ENCODE measurements around the gene MAPK8.
"Not testable (repeated sequence)": the region's sequence is repeated elsewhere in the genome, so short reads cannot be mapped to it uniquely, and the experiment has no call there.

Gene MAPK8

GRCh38 chr10:48418189-48418788, 111.8 kb downstream of the MAPK8 start:
- no peak for DNase-seq (ENCODE audit: low read depth in 2 of 2)

DNA sequence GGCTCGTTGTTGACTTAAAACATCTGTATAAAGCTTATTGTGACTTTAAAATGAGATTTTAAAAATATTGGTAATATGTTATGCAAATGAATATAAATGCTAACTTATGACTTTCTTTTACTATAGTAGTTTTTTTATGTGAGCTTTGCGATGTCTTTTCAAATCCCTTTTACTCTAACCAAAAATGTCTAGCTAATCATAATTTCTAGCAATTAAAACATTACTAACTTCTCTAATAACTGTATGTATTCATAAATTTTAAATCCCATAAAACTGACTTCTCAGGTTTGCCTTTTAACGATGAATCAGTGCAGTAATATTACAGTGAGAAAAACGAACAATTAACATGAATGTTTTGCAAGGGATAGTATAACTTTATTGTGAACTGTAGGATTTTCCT, 113.2 kb downstream of the MAPK8 start:
- no peak for DNase-seq (ENCODE audit: low read depth in 2 of 2)

DNA sequence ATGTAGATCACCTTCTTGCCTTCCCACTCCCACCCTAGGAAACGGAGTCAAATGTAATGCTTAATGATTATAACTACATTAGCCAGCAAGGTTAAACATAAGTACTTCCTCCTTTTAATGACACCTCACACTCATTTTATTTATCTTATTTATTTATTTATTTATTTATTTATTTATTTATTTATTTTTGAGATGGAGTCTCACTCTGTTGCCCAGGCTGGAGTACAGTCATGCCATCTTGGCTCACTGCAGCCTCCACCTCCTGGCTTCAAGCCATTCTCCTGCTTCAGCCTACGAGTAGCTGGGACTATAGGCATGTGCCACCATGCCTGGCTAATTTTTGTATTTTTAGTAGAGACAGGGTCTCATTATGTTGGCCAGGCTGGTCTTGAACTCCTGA, 115.4 kb downstream of the MAPK8 start:
- DNase-seq (ENCODE audit: low read depth in 2 of 2): not testable (repeated sequence)

DNA sequence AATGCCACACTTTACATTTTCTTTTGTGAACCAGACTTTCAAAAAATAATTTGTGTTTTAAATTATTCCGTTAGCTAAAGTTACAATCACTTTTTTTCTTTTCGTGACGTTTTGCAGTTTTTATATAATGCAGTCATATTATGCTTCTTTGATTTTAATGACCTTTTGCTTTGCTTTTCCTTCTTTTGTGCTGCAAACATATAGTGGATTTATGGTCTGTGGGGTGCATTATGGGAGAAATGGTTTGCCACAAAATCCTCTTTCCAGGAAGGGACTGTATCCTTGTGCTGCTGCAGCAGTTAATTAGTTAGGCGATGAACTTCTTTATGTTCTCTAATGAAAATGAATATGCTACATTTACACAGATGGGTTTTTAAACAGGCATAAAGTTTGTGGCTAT, 117.4 kb downstream of the MAPK8 start:
- DNase-seq (ENCODE audit: low read depth in 2 of 2): no peak

GRCh38 chr10:48428896-48429295, 122.4 kb downstream of the MAPK8 start:
- DNase-seq (ENCODE audit: low read depth in 2 of 2): no peak

DNA sequence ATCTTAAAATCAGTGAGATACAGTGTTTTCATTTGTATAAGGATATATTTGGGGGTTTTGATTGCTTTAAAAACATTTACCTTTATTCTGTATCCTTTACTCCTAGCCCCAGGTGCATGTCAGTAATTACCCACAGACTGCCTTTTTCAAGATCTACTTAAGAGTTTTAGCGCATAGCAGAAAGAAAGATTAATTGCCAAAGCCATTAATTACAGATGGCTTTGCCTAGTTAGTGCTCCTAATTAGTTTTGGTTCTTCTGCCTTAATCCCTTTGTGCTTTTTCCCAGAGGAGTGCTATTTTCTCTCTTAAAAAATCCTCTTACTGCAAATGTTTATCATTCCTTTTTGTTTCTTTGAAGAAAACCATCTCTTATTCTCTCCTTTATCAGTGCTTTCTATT, 122.8 kb downstream of the MAPK8 start:
- no peak for DNase-seq (ENCODE audit: low read depth in 2 of 2)

- no peak for DNase-seq (ENCODE audit: low read depth in 2 of 2)
Observed at GRCh38 chr10:48430402-48430993, 124.0 kb downstream of the MAPK8 start.

- DNase-seq (ENCODE audit: low read depth in 2 of 2): no peak
Observed at GRCh38 chr10:48431871-48432270, 125.4 kb downstream of the MAPK8 start.

DNA sequence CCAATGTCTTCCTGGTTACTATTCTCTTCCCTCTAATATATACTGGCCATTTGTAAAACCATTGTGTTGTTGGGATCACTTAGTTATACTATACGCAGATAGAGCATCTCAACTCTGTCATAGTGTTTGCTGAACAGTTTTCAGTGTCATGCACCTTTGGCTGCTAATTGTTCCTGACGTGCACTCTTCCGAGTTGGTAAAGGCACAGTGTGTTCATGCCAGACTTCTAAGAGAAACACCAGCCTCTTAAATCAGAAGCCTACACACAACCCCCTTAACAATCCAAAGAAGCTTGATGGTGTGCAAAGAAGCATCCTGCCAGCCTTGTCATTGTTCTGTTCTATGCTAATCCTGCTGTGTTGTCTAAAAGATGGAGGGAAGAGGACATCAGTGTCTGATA, 131.1 kb downstream of the MAPK8 start:
- DNase-seq (ENCODE audit: low read depth in 2 of 2): no peak

DNA sequence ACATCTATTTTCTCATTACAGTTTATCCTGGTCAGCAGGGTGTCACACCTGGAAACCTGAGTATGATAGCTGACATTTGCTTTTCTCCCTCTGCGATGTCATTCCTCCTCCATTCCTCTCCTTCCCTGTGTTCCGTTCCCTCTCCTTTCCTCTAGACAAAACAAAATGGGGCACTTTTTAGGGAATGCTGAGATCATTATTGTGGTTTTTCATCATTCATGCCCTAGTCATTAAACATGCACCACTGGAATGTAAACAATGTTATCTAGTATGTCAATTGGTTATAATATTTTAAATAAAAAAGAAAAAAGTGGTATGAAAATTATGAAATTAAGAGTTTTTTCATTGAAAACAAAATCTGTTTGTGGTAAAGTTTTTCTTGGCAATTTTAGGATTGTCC, 132.6 kb downstream of the MAPK8 start:
- DNase-seq (ENCODE audit: low read depth in 2 of 2): no peak

DNA sequence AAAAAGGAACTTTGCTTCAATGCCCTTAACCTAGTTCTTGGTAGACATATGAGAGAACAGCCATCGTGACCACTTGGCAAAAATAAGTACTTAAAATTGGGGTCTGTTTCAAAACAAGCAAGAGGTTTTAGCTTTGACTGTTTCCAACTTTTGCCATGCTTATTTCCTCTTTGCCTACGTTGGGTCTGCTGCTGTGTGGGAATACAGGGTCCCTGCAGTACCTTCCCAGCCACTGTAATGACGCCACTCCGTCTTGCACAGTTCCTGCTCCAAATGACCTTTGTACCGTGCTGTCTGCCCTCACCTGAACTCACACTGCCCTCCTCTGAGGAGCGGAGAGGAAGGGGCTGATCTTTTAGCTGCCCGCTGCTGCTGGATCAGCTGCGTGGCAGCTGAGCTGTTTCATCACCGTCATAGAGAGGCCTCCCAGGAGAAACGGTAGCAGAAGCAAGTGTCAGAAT, 133.1 kb downstream of the MAPK8 start:
- no peak for DNase-seq (ENCODE audit: low read depth in 2 of 2)

DNA sequence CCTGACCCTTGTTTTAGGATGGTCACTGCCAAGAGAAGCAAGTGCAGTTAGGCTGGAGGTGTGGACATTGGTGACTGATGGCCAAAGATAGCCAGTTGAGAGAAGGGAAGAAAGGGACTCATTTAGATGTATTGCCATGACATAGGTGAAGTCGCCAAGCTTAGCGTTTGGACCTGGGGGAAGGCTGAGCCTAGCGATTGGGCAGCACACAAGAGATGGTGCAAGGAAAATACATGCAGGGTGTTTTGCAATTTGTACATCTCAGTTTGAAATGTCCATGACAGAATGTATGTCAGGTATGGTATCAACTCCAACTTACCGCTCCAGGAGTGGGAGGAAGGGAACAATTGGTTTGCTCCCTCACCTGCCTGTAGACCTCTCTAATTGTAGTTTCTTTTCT, 134.3 kb downstream of the MAPK8 start:
- DNase-seq (ENCODE audit: low read depth in 2 of 2): no peak

DNA sequence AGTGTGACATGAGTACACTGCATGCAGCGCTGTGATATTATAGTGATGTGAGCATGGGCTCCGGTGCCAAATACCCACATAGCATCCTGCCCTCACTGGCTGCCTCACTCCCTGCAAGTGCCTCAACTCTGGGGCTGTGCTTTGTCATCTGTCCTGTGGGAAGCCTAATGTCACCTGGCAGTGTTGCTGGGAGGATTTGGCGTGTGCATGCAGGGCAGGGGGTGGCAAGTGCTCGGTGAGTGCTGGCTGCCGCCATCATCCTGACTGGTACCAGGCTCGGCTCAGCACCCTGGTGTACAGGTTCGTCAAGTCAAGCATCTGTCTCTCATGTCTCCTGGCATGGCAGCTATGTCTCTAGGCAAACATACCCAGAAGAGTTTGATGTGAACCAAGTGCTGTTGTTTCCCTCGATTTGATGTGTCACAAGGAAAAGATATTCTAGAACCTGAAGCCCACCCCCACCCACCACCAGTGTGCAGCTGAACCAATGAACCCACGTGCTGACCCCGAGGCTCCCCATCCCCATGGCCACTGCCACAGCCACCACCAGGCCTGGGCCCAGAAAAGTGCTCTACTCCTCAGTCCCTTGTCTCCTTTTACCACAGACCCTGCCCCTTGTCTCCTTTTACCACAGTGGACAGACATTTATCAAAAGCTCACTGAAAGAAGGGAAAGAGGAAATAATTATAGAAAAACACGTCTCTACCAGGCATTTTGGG, 135.8 kb downstream of the MAPK8 start:
- no peak for DNase-seq (ENCODE audit: low read depth in 2 of 2)

DNA sequence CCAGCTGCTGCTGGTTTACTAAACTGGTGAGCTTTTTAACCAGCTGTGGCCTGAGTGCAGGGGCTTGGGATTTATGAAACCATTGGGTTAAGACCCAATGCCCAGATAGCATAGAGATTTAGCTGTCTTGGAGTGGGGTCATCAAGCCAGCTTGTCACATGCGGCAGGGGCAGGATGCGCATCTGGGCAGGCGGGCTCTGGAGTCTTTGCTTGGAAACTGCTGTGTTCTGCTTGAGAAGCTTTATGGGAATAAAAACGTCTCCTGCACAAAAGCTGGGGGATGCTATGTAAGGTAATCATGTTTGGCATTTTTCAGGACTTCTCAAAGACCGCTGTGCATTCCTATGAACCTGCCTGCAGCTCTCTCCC, 136.3 kb downstream of the MAPK8 start:
- DNase-seq (ENCODE audit: low read depth in 2 of 2): no peak

DNA sequence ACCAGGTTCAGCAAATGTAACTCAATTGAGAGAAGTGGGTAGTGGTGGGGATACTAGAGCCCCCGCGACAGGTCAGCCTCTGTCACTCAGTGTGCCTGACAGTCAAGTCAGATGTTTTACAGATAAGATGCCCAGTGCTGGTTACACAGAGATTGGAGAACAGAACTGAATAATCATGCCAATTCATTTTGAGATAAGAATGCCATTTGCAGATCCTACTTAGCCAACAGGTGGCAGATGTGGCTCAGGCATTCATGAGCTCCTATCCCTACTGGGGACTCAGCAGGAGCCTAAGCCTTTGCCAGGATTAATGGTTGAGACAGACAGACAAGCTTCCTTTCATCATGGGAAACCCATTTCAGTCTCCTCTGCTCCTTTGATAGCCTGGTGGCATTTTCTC, 137.8 kb downstream of the MAPK8 start:
- DNase-seq (ENCODE audit: low read depth in 2 of 2): no peak

- no peak for DNase-seq (ENCODE audit: low read depth in 2 of 2)
Observed at GRCh38 chr10:48444861-48445841, 138.7 kb downstream of the MAPK8 start.

- no peak for DNase-seq (ENCODE audit: low read depth in 2 of 2)
Observed at GRCh38 chr10:48445932-48446331, 139.5 kb downstream of the MAPK8 start.

DNA sequence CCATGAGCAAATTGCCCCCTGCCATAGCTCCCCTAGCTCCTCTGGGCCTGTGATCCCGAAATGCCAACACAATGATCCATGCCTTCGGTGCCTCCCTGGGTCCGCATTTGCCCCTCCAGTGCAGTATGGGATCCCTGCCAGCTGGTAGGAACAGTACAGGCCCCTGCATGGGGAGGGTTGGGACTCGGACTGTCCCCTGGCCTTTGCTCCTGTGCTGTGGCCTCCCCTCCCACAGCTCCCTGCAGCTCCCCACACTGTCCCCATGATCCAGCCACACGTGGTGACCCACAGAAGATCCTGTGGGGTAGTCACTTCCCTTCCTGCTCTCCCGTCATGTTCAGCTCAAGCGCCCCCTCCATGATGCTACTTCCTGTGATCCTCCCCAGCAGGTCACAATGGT, 140.3 kb downstream of the MAPK8 start:
- no peak for DNase-seq (ENCODE audit: low read depth in 2 of 2)

GRCh38 chr10:48447356-48448215, 141.1 kb downstream of the MAPK8 start:
- DNase-seq (ENCODE audit: low read depth in 2 of 2): no peak

DNA sequence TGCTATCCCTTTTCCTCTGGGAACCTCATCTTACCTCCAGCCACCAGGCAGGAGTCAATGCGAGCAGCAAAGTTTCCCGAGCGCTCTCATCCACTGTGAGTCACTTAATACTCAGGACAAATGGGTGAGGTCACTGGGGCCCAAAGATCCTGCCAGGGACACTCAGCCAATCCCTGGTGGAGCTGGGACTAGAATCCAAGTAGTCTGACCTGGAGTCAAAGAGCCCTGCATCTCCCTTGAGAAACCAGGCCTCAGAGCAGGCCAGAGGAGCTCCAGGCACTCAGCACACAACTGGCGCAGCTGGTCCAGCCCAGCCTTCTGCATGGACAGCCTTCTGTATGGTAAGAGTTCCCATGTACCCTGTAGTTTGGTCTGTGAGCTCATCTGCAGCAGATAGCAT, 142.3 kb downstream of the MAPK8 start:
- no peak for DNase-seq (ENCODE audit: low read depth in 2 of 2)
